Peyer's patch (tissue), 4 donors: ENCODE data around the gene TFIP11.

ENCODE experiments used
- CTCF ChIP-seq, 6 experiments: fragments of 450-650 bp in 4 of 6; fragments of 200-600 bp in 2 of 6; sonication (generic) in 1 of 6; IDR thresholded peaks; one replicate each; pipeline ENCODE4 v1.5.1; 2017 to 2019; ENCODE audit warnings: antibody characterized with exemption in 6 of 6, mild to moderate bottlenecking in 3 of 6, moderate library complexity in 1 of 6
- POLR2A ChIP-seq, 2 donors: fragments of 450-650 bp; IDR thresholded peaks; one replicate each; pipeline ENCODE4 v1.5.1; 2017; ENCODE audit warnings: antibody characterized with exemption in 2 of 2, mild to moderate bottlenecking in 2 of 2, moderate library complexity in 2 of 2

GRCh38 chr22:26534874-26535602, 22.8 kb upstream of the TFIP11 start:
- TF ChIP-seq CTCF (IDR thresholded peaks at IDR 0.05) (no peak), POLR2A (IDR thresholded peaks at IDR 0.05) (no peak)
